Prostate gland (tissue), 2 donors: ENCODE results near the gene ERC2.

Experiments used
- POLR2A ChIP-seq: fragments of 450-650 bp; IDR thresholded peaks from one replicate; pipeline ENCODE4 v1.6.1; 2016; ENCODE audit warnings: antibody characterized with exemption, mild to moderate bottlenecking
- TF ChIP-seq, protein P1 (sequence below), 4 experiments: fragments of 200-600 bp in 2 of 4; fragments of 450-650 bp in 2 of 4; sonication (generic) in 2 of 4; IDR thresholded peaks; 1 replicate in 3 of 4; 2 replicates in 1 of 4; pipeline ENCODE4 v1.5.1; 2016 to 2019; ENCODE audit warnings: antibody characterized with exemption in 4 of 4, mild to moderate bottlenecking in 2 of 4, moderate library complexity in 2 of 4

DNA sequence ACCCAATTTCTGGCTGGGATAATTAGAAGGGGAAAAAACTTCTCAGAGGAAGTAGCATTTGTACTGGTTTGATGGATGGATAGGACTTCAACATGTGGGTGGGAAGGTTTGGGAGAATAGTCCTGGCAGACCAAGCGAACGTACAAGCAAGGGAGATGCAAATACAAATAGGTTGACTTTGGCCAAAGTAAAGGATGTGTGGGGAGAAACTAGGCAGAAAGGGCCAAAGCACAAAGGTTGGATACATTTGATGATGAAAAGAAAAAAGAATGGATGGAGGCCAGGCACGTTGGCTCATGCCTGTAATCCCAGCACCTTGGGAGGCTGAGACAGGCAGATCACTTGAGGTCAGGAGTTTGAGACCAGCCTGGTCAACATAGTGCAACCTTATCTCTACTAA lies 63.4 kb downstream of the ERC2 start:
- TF ChIP-seq, protein P1, sequence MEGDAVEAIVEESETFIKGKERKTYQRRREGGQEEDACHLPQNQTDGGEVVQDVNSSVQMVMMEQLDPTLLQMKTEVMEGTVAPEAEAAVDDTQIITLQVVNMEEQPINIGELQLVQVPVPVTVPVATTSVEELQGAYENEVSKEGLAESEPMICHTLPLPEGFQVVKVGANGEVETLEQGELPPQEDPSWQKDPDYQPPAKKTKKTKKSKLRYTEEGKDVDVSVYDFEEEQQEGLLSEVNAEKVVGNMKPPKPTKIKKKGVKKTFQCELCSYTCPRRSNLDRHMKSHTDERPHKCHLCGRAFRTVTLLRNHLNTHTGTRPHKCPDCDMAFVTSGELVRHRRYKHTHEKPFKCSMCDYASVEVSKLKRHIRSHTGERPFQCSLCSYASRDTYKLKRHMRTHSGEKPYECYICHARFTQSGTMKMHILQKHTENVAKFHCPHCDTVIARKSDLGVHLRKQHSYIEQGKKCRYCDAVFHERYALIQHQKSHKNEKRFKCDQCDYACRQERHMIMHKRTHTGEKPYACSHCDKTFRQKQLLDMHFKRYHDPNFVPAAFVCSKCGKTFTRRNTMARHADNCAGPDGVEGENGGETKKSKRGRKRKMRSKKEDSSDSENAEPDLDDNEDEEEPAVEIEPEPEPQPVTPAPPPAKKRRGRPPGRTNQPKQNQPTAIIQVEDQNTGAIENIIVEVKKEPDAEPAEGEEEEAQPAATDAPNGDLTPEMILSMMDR (IDR thresholded peaks at IDR 0.05), result no peak
- no peak for TF ChIP-seq POLR2A
